Neural crest cell (in vitro differentiated cells): Measurements from ENCODE around the gene HOXA6. TPM values are rescaled to one million over a fixed set of nuclear protein-coding genes. Genes with fewer than 3 reads are reported as not detected.
A peak's percentile ranks its signal among the peaks of the same experiment; 100 is the strongest.

ENCODE experiments used
- DNase-seq: peaks from one replicate; pipeline ENCODE4 v3.0.0; 2021; ENCODE audit warnings: low read depth, mixed read lengths, low spot score
- H3K27ac Mint-ChIP-seq: one replicate; pipeline ENCODE4 v1.8.0; 2021; ENCODE audit warnings: mild to moderate bottlenecking, mixed read lengths; ENCODE audit not compliant: unreplicated experiment
- H3K27me3 Mint-ChIP-seq: 2 replicates; pipeline ENCODE4 v1.8.0; 2021; ENCODE audit warnings: low read depth, mild to moderate bottlenecking, mixed read lengths
- H3K36me3 Mint-ChIP-seq: 2 replicates; pipeline ENCODE4 v1.8.0; 2021; ENCODE audit warnings: low read depth, mild to moderate bottlenecking, mixed read lengths
- H3K4me1 Mint-ChIP-seq: 2 replicates; pipeline ENCODE4 v1.8.0; 2021; ENCODE audit warnings: mixed read lengths
- H3K4me3 Mint-ChIP-seq: one replicate; pipeline ENCODE4 v1.8.0; 2021; ENCODE audit warnings: mild to moderate bottlenecking, mixed read lengths
- H3K9me3 Mint-ChIP-seq: 2 replicates; pipeline ENCODE4 v1.8.0; 2021; ENCODE audit warnings: mixed read lengths
- microRNA-seq: library from miRNA; unstranded; fragments of <30 nt; microRNA quantifications from one replicate; pipeline ENCODE4, GENCODE V29; 2020
- total RNA-seq: library from RNA; stranded (reverse); gene quantifications from 2 replicates; pipeline ENCODE4 v1.2.1, GENCODE V29; 2021
- TF ChIP-seq, protein P1 (sequence below): fragments of 200-600 bp; sonication (generic); conservative IDR thresholded peaks from 2 replicates; pipeline ENCODE4 v1.5.0; 2021; ENCODE audit warnings: antibody characterized with exemption, mild to moderate bottlenecking

HOXA6 gene
- total RNA-seq, 1 donor from 2014 or later = 1.6 TPM

DNA sequence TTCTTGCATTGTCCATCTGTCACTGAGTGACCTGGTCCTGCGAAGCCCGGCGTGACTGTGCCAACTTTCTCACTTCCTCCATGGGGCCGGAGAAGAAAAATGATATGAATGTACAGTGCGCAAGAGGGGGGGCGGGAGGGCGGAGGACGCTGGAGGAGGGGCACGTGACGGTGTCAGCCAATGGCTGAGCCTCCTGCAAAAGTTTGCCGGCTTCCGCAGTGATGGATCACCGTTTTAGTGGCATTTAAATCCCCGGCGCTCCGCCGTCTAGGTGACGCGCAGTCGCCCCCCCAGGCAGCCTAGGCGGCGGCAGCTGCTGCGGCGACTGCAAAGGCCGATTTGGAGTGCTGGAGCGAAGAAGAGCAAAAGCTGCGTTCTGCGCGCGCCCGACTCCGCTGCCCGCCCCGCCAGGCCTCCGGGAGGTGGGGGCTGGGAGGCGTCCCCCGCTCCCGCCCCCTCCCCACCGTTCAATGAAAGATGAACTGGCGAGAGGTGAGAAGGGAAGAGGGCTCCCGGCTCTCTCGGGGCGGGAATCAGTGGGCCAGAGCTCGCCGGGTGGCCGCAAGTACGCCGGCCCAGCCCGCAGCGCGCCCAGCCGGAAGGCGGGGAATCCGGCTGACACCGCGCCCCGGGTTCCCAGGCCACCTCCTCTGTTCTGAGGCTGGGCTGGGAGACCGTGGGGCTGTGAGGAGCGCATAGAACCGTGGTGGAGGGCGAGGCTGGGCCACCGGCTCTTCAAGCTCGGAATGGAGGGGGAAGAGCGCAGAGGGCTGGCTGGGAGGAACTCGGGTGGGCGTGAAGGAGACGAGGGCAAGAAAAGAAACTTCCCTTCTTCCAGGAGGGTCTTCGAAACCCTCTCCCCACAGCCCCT lies 51.4 kb downstream of the HOXA6 start, which contains the start of gene HOXA1:
Gene HOXA1 (minus strand): TSS at position 104 of the 871 bp plus-strand sequence. CDS start 88 bp downstream, at position 16.
- H3K27ac Mint-ChIP-seq = peak within 1 kb of the TSS; percentile 63
- peak within 1 kb of the TSS; percentile 99 for H3K4me3 Mint-ChIP-seq
- peaks cover 78% of the 10 kb centered on the region for H3K4me1 Mint-ChIP-seq
- TF ChIP-seq, protein P1, sequence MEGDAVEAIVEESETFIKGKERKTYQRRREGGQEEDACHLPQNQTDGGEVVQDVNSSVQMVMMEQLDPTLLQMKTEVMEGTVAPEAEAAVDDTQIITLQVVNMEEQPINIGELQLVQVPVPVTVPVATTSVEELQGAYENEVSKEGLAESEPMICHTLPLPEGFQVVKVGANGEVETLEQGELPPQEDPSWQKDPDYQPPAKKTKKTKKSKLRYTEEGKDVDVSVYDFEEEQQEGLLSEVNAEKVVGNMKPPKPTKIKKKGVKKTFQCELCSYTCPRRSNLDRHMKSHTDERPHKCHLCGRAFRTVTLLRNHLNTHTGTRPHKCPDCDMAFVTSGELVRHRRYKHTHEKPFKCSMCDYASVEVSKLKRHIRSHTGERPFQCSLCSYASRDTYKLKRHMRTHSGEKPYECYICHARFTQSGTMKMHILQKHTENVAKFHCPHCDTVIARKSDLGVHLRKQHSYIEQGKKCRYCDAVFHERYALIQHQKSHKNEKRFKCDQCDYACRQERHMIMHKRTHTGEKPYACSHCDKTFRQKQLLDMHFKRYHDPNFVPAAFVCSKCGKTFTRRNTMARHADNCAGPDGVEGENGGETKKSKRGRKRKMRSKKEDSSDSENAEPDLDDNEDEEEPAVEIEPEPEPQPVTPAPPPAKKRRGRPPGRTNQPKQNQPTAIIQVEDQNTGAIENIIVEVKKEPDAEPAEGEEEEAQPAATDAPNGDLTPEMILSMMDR = no peak
- H3K36me3 Mint-ChIP-seq = peaks cover 34% of the 10 kb centered on the region
- H3K27me3 Mint-ChIP-seq = peaks cover 96% of the 10 kb centered on the region
- peak; percentile 74 for DNase-seq
- no peaks in the 10 kb centered on the region for H3K9me3 Mint-ChIP-seq

Small RNA genes lying within 50 kb of the gene (microRNA-seq; reads per million reads assigned to microRNA genes)
- gene MIR196B = 2,297 reads per million, percentile 87 among the genes with 10 or more reads in this experiment

Other genes with a start within 250 kb of the HOXA6 start
- gene HOXA1, start 51.8 kb downstream of the HOXA6 start, total RNA-seq = 3.5 and 3.6 TPM in 2 replicates
- 41.2 and 41.6 TPM in 2 replicates for gene HOXA2, start 45.1 kb downstream of the HOXA6 start, total RNA-seq
- gene HOXA4, start 17.0 kb downstream of the HOXA6 start, total RNA-seq = 0.68 and 0.96 TPM in 2 replicates
- gene HOXA5, start 4.1 kb downstream of the HOXA6 start, total RNA-seq = 3.2 and 4.3 TPM in 2 replicates
- 10.6 and 11.3 TPM in 2 replicates for gene HOXA3, start 4.8 kb upstream of the HOXA6 start, total RNA-seq
- 7.1 and 8.8 TPM in 2 replicates for gene HOXA7, start 8.9 kb upstream of the HOXA6 start, total RNA-seq
- 9.0 and 10.0 TPM in 2 replicates for gene HOXA9, start 17.8 kb upstream of the HOXA6 start, total RNA-seq
- 0.35 TPM in 1 of 2 replicates, not detected in the other for gene HOXA10, start 26.5 kb upstream of the HOXA6 start, total RNA-seq
- gene HOXA11, start 37.5 kb upstream of the HOXA6 start, total RNA-seq = not detected in 2 replicates
- gene HOXA13, start 52.3 kb upstream of the HOXA6 start, total RNA-seq = not detected in 2 replicates
- 0.79 and 0.80 TPM in 2 replicates for gene EVX1, start 95.0 kb upstream of the HOXA6 start, total RNA-seq